BE2C (cell line): Measurements from ENCODE around the gene DDAH1.

Experiments used
- DNase-seq: peaks from one replicate; pipeline ENCODE4 v3.0.0-alpha.2; 2020
- H3K27me3 ChIP-seq: fragments of 250-450 bp; sonication (Bioruptor Pico); 2 replicates; pipeline ENCODE4 v1.5.1; 2020; ENCODE audit warnings: mild to moderate bottlenecking
- H3K36me3 ChIP-seq: fragments of 250-450 bp; sonication (Bioruptor Pico); 2 replicates; pipeline ENCODE4 v1.5.1; 2020; ENCODE audit warnings: mild to moderate bottlenecking
- H3K4me1 ChIP-seq: fragments of 250-450 bp; sonication (Bioruptor Pico); 2 replicates; pipeline ENCODE4 v1.5.1; 2020
- H3K4me3 ChIP-seq: 2 replicates; pipeline ENCODE4 v1.5.1; 2011; ENCODE audit warnings: low read depth, low read length
- H3K9me3 ChIP-seq: fragments of 250-450 bp; sonication (Bioruptor Pico); 2 replicates; pipeline ENCODE4 v1.5.1; 2020
- CTCF ChIP-seq: IDR thresholded peaks from 2 replicates; pipeline ENCODE4 v1.5.1; 2012; ENCODE audit warnings: mild to moderate bottlenecking, low read depth, low read length

DDAH1 gene

GRCh38 chr1:85388416-85388815 lies 76.5 kb downstream of the DDAH1 start:
- no peaks in the 10 kb centered on the region for H3K27me3 ChIP-seq
- no peak overlapping the region for H3K4me3 ChIP-seq
- no peak for TF ChIP-seq CTCF
- DNase-seq = no peak
- no peaks in the 10 kb centered on the region for H3K36me3 ChIP-seq
- no peaks in the 10 kb centered on the region for H3K9me3 ChIP-seq
- no peaks in the 10 kb centered on the region for H3K4me1 ChIP-seq

GRCh38 chr1:85387781-85388180 lies 77.2 kb downstream of the DDAH1 start:
- no peaks in the 10 kb centered on the region for H3K36me3 ChIP-seq
- no peaks in the 10 kb centered on the region for H3K4me1 ChIP-seq
- no peaks in the 10 kb centered on the region for H3K27me3 ChIP-seq
- H3K9me3 ChIP-seq = no peaks in the 10 kb centered on the region
- H3K4me3 ChIP-seq = no peak overlapping the region
- no peak for DNase-seq
- no peak for TF ChIP-seq CTCF

- H3K36me3 ChIP-seq = no peaks in the 10 kb centered on the region
- H3K4me3 ChIP-seq = no peak overlapping the region
- no peaks in the 10 kb centered on the region for H3K27me3 ChIP-seq
- TF ChIP-seq CTCF = no peak
- no peaks in the 10 kb centered on the region for H3K4me1 ChIP-seq
- no peak for DNase-seq
- H3K9me3 ChIP-seq = no peaks in the 10 kb centered on the region
Measured at GRCh38 chr1:85386068-85386722, 78.8 kb downstream of the DDAH1 start.

- no peaks in the 10 kb centered on the region for H3K4me1 ChIP-seq
- H3K36me3 ChIP-seq = no peaks in the 10 kb centered on the region
- TF ChIP-seq CTCF = no peak
- no peaks in the 10 kb centered on the region for H3K27me3 ChIP-seq
- no peak overlapping the region for H3K4me3 ChIP-seq
- DNase-seq = no peak
- no peaks in the 10 kb centered on the region for H3K9me3 ChIP-seq
Measured at GRCh38 chr1:85379203-85380136, 85.5 kb downstream of the DDAH1 start.

- Histone ChIP-seq H3K27me3 (no peaks in the 10 kb centered on the region), H3K4me3 (no peak overlapping the region), H3K9me3 (no peaks in the 10 kb centered on the region), H3K4me1 (no peaks in the 10 kb centered on the region), H3K36me3 (no peaks in the 10 kb centered on the region)
- DNase-seq = no peak
- no peak for TF ChIP-seq CTCF
Measured at GRCh38 chr1:85378534-85378933, 86.4 kb downstream of the DDAH1 start.

GRCh38 chr1:85376356-85376755 lies 88.6 kb downstream of the DDAH1 start:
- DNase-seq = no peak
- Histone ChIP-seq H3K27me3 (no peaks in the 10 kb centered on the region), H3K36me3 (no peaks in the 10 kb centered on the region), H3K4me1 (no peaks in the 10 kb centered on the region), H3K9me3 (no peaks in the 10 kb centered on the region), H3K4me3 (no peak overlapping the region)
- TF ChIP-seq CTCF = no peak
